Pulmonary artery endothelial cell (primary cell): ENCODE results near the gene PRPF38B. TPM values are rescaled to one million over a fixed set of nuclear protein-coding genes. Genes with fewer than 3 reads are reported as not detected.

Experiments used
- total RNA-seq: library from RNA; depleted of rRNA; stranded (reverse); fragments of >200 nt; gene quantifications from 2 replicates; pipeline ENCODE4 v1.2.3, GENCODE V29; 2014

PRPF38B gene
- total RNA-seq, 1 donor from 2014 or later: 12.9 TPM

Other genes starting within 250 kb of the PRPF38B start
- not detected in 2 replicates for gene NBPF6, start 242.0 kb upstream of the PRPF38B start, total RNA-seq
- 4.3 TPM in 2 replicates for gene EEIG2, start 132.2 kb upstream of the PRPF38B start, total RNA-seq
- 1.3 and 3.7 TPM in 2 replicates for gene HENMT1, start 31.2 kb upstream of the PRPF38B start, total RNA-seq
- gene FNDC7, start 20.6 kb downstream of the PRPF38B start, total RNA-seq: 0.04 and 0.07 TPM in 2 replicates
- 42.1 and 48.1 TPM in 2 replicates for gene STXBP3, start 54.4 kb downstream of the PRPF38B start, total RNA-seq
- not detected in 2 replicates for gene AKNAD1, start 164.8 kb downstream of the PRPF38B start, total RNA-seq
- gene GPSM2, start 184.7 kb downstream of the PRPF38B start, total RNA-seq: 15.2 and 27.4 TPM in 2 replicates